Measurements from ENCODE around the gene CLDN3. TPM values are rescaled to one million over a fixed set of nuclear protein-coding genes. Genes with fewer than 3 reads are reported as not detected.

Gene CLDN3
- total RNA-seq, 4 donors from 2014 or later: 4.6 to 19.4 (median 12.0) TPM

GRCh38 chr7:73749931-73750776 is 19.9 kb downstream of the CLDN3 start:
- no peaks in the 10 kb centered on the region for H3K36me3 ChIP-seq
- no peaks in the 10 kb centered on the region for H3K9me3 ChIP-seq
- TF ChIP-seq EP300 (IDR thresholded peaks at IDR 0.05) (no peak), CTCF (IDR thresholded peaks at IDR 0.05) (no peak), POLR2A (IDR thresholded peaks at IDR 0.05) (no peak), POLR2AphosphoS5 (IDR thresholded peaks at IDR 0.05) (no peak)
- WGBS: 80% methylated on average over 16 of the region's 16 CpGs
- H3K27ac ChIP-seq: no peak overlapping the region
- no peaks in the 10 kb centered on the region for H3K4me1 ChIP-seq
- no peaks in the 10 kb centered on the region for H3K27me3 ChIP-seq
- no peak for DNase-seq (ENCODE audit: low spot score in 2 of 2)
- H3K4me3 ChIP-seq: no peak overlapping the region

GRCh38 chr7:73746378-73746777 is 23.7 kb downstream of the CLDN3 start:
- Histone ChIP-seq H3K27me3 (no peaks in the 10 kb centered on the region), H3K4me3 (no peak overlapping the region), H3K4me1 (peaks cover 12% of the 10 kb centered on the region), H3K27ac (peak overlapping the region; percentile 38), H3K9me3 (no peaks in the 10 kb centered on the region), H3K36me3 (no peaks in the 10 kb centered on the region)
- no peak for TF ChIP-seq EP300 (IDR thresholded peaks at IDR 0.05)
- no peak for TF ChIP-seq CTCF (IDR thresholded peaks at IDR 0.05)
- TF ChIP-seq POLR2A (IDR thresholded peaks at IDR 0.05): no peak
- TF ChIP-seq POLR2AphosphoS5 (IDR thresholded peaks at IDR 0.05): no peak
- no peak for DNase-seq (ENCODE audit: low spot score in 2 of 2)
- 48% methylated on average over 4 of the region's 4 CpGs for WGBS

GRCh38 chr7:73742753-73743641 is 27.1 kb downstream of the CLDN3 start:
- TF ChIP-seq CTCF (IDR thresholded peaks at IDR 0.05): no peak
- no peak for TF ChIP-seq POLR2AphosphoS5 (IDR thresholded peaks at IDR 0.05)
- TF ChIP-seq POLR2A (IDR thresholded peaks at IDR 0.05): no peak
- no peak for TF ChIP-seq EP300 (IDR thresholded peaks at IDR 0.05)
- Histone ChIP-seq H3K36me3 (no peaks in the 10 kb centered on the region), H3K27ac (peak overlapping the region; percentile 75), H3K9me3 (no peaks in the 10 kb centered on the region), H3K27me3 (no peaks in the 10 kb centered on the region), H3K4me1 (peaks cover 23% of the 10 kb centered on the region), H3K4me3 (no peak overlapping the region)
- peak; percentile 86 to 89 for DNase-seq (ENCODE audit: low spot score in 2 of 2)
- WGBS: 35% methylated on average over 17 of the region's 35 CpGs

- H3K4me1 ChIP-seq: peaks cover 29% of the 10 kb centered on the region
- peak overlapping the region; percentile 75 for H3K27ac ChIP-seq
- H3K27me3 ChIP-seq: no peaks in the 10 kb centered on the region
- 48% methylated on average over 7 of the region's 7 CpGs for WGBS
- TF ChIP-seq CTCF (IDR thresholded peaks at IDR 0.05) (no peak), EP300 (IDR thresholded peaks at IDR 0.05) (no peak), POLR2A (IDR thresholded peaks at IDR 0.05) (no peak), POLR2AphosphoS5 (IDR thresholded peaks at IDR 0.05) (no peak)
- no peak for DNase-seq (ENCODE audit: low spot score in 2 of 2)
- peaks cover 1% of the 10 kb centered on the region for H3K36me3 ChIP-seq
- no peak overlapping the region for H3K4me3 ChIP-seq
- no peaks in the 10 kb centered on the region for H3K9me3 ChIP-seq
These were observed 27.7 kb downstream of the CLDN3 start for GRCh38 chr7:73742338-73742752.

- no peaks in the 10 kb centered on the region for H3K27me3 ChIP-seq
- 95% methylated on average over 3 of the region's 5 CpGs for WGBS
- H3K4me3 ChIP-seq: no peak overlapping the region
- no peak for DNase-seq (ENCODE audit: low spot score in 2 of 2)
- H3K27ac ChIP-seq: peak overlapping the region; percentile 75
- TF ChIP-seq POLR2AphosphoS5 (IDR thresholded peaks at IDR 0.05) (no peak), EP300 (IDR thresholded peaks at IDR 0.05) (no peak), POLR2A (IDR thresholded peaks at IDR 0.05) (no peak), CTCF (IDR thresholded peaks at IDR 0.05) (no peak)
- peaks cover 9% of the 10 kb centered on the region for H3K36me3 ChIP-seq
- H3K9me3 ChIP-seq: no peaks in the 10 kb centered on the region
- peaks cover 31% of the 10 kb centered on the region for H3K4me1 ChIP-seq
These were observed 28.5 kb downstream of the CLDN3 start for GRCh38 chr7:73741600-73741999.

Data from suprapubic skin (tissue), 4 donors.